Activated T-cell treated with anti-CD3 and anti-CD28 coated beads, Interleukin-2, amount 50 U/mL, for 4 hours (primary cell): ENCODE results near the gene STIM2. TPM values are rescaled to one million over a fixed set of nuclear protein-coding genes. Genes with fewer than 3 reads are reported as not detected.

Experiments
- ATAC-seq, 2 donors: fragments of 200-7000 bp; cut with Tn5 transposase; one replicate each; pipeline ENCODE4 v1.10.0; 2021
- DNase-seq: peaks from one replicate; pipeline ENCODE4 v3.0.0-alpha.2; 2020
- H3K27me3 Mint-ChIP-seq: one replicate; pipeline ENCODE4 v1.8.0; 2021; ENCODE audit warnings: low read depth, mixed read lengths
- H3K36me3 Mint-ChIP-seq: one replicate; pipeline ENCODE4 v1.8.0; 2022; ENCODE audit warnings: mixed read lengths; ENCODE audit not compliant: insufficient read depth
- H3K4me1 Mint-ChIP-seq: one replicate; pipeline ENCODE4 v1.8.0; 2021; ENCODE audit warnings: low read depth, mixed read lengths
- H3K4me3 Mint-ChIP-seq: one replicate; pipeline ENCODE4 v1.8.0; 2021; ENCODE audit warnings: mild to moderate bottlenecking, moderate library complexity, mixed read lengths
- H3K9me3 Mint-ChIP-seq: one replicate; pipeline ENCODE4 v1.8.0; 2021; ENCODE audit warnings: mixed read lengths
- total RNA-seq, 3 donors: library from RNA; stranded (reverse); gene quantifications; one replicate each; pipeline ENCODE4 v1.2.1, GENCODE V29; 2021

STIM2 gene
- total RNA-seq, 3 donors from 2014 or later = 26.9 to 30.7 (median 29.8) TPM

GRCh38 chr4:27007507-27007906, 146.9 kb downstream of the STIM2 start:
- ATAC-seq = no peak
- no peaks in the 10 kb centered on the region for H3K9me3 Mint-ChIP-seq
- peaks cover 44% of the 10 kb centered on the region for H3K4me1 Mint-ChIP-seq
- no peaks in the 10 kb centered on the region for H3K27me3 Mint-ChIP-seq
- peaks cover 19% of the 10 kb centered on the region for H3K36me3 Mint-ChIP-seq
- no peak overlapping the region for H3K4me3 Mint-ChIP-seq
- DNase-seq = no peak

- H3K4me1 Mint-ChIP-seq = peaks cover 32% of the 10 kb centered on the region
- H3K9me3 Mint-ChIP-seq = no peaks in the 10 kb centered on the region
- ATAC-seq = no peak
- no peak for DNase-seq
- peaks cover 19% of the 10 kb centered on the region for H3K36me3 Mint-ChIP-seq
- H3K4me3 Mint-ChIP-seq = no peak overlapping the region
- no peaks in the 10 kb centered on the region for H3K27me3 Mint-ChIP-seq
Measured at GRCh38 chr4:27008679-27009078, 148.0 kb downstream of the STIM2 start.

- Mint-ChIP-seq H3K4me3 (no peak overlapping the region), H3K9me3 (no peaks in the 10 kb centered on the region), H3K4me1 (peaks cover 25% of the 10 kb centered on the region), H3K27me3 (no peaks in the 10 kb centered on the region), H3K36me3 (peaks cover 14% of the 10 kb centered on the region)
- no peak for DNase-seq
- no peak for ATAC-seq
Measured at GRCh38 chr4:27009539-27009938, 148.9 kb downstream of the STIM2 start.

GRCh38 chr4:27010334-27010940, 149.8 kb downstream of the STIM2 start:
- DNase-seq (peak; percentile 58), ATAC-seq (peak; percentile 58 to 79)
- Mint-ChIP-seq H3K9me3 (no peaks in the 10 kb centered on the region), H3K36me3 (peaks cover 16% of the 10 kb centered on the region), H3K27me3 (no peaks in the 10 kb centered on the region), H3K4me1 (peaks cover 23% of the 10 kb centered on the region), H3K4me3 (no peak overlapping the region)

- Mint-ChIP-seq H3K9me3 (no peaks in the 10 kb centered on the region), H3K4me3 (no peak overlapping the region), H3K36me3 (peaks cover 19% of the 10 kb centered on the region), H3K4me1 (peaks cover 17% of the 10 kb centered on the region), H3K27me3 (no peaks in the 10 kb centered on the region)
- ATAC-seq = no peak
- DNase-seq = no peak
Measured at GRCh38 chr4:27011401-27011800, 150.8 kb downstream of the STIM2 start.

GRCh38 chr4:27013012-27013411, 152.4 kb downstream of the STIM2 start:
- ATAC-seq (no peak), DNase-seq (no peak)
- H3K9me3 Mint-ChIP-seq = no peaks in the 10 kb centered on the region
- peaks cover 26% of the 10 kb centered on the region for H3K4me1 Mint-ChIP-seq
- no peaks in the 10 kb centered on the region for H3K27me3 Mint-ChIP-seq
- H3K36me3 Mint-ChIP-seq = peaks cover 27% of the 10 kb centered on the region
- no peak overlapping the region for H3K4me3 Mint-ChIP-seq

- H3K36me3 Mint-ChIP-seq = peaks cover 36% of the 10 kb centered on the region
- DNase-seq (no peak), ATAC-seq (no peak)
- H3K4me3 Mint-ChIP-seq = no peak overlapping the region
- no peaks in the 10 kb centered on the region for H3K27me3 Mint-ChIP-seq
- H3K9me3 Mint-ChIP-seq = no peaks in the 10 kb centered on the region
- H3K4me1 Mint-ChIP-seq = peaks cover 22% of the 10 kb centered on the region
Measured at GRCh38 chr4:27016551-27016950, 155.9 kb downstream of the STIM2 start.

GRCh38 chr4:27017623-27018022, 157.0 kb downstream of the STIM2 start:
- ATAC-seq = no peak

GRCh38 chr4:27018076-27018475, 157.4 kb downstream of the STIM2 start:
- Mint-ChIP-seq H3K4me3 (no peak overlapping the region), H3K9me3 (no peaks in the 10 kb centered on the region), H3K27me3 (no peaks in the 10 kb centered on the region), H3K36me3 (peaks cover 42% of the 10 kb centered on the region), H3K4me1 (peaks cover 22% of the 10 kb centered on the region)
- DNase-seq (no peak), ATAC-seq (no peak)

More at GRCh38 chr4:27017623-27018022, 157.0 kb downstream of the STIM2 start:
- no peak for DNase-seq
- Mint-ChIP-seq H3K4me1 (peaks cover 22% of the 10 kb centered on the region), H3K27me3 (no peaks in the 10 kb centered on the region), H3K36me3 (peaks cover 40% of the 10 kb centered on the region), H3K4me3 (no peak overlapping the region), H3K9me3 (no peaks in the 10 kb centered on the region)

- Mint-ChIP-seq H3K9me3 (no peaks in the 10 kb centered on the region), H3K4me1 (peaks cover 25% of the 10 kb centered on the region), H3K27me3 (no peaks in the 10 kb centered on the region), H3K4me3 (no peak overlapping the region), H3K36me3 (peaks cover 48% of the 10 kb centered on the region)
- no peak for ATAC-seq
- DNase-seq = no peak
Measured at GRCh38 chr4:27018910-27019309, 158.3 kb downstream of the STIM2 start.

GRCh38 chr4:27019766-27020165, 159.1 kb downstream of the STIM2 start:
- no peaks in the 10 kb centered on the region for H3K27me3 Mint-ChIP-seq
- no peak overlapping the region for H3K4me3 Mint-ChIP-seq
- H3K36me3 Mint-ChIP-seq = peaks cover 50% of the 10 kb centered on the region
- ATAC-seq (no peak), DNase-seq (no peak)
- H3K9me3 Mint-ChIP-seq = no peaks in the 10 kb centered on the region
- H3K4me1 Mint-ChIP-seq = peaks cover 22% of the 10 kb centered on the region

- ATAC-seq (no peak), DNase-seq (no peak)
- no peaks in the 10 kb centered on the region for H3K27me3 Mint-ChIP-seq
- H3K4me1 Mint-ChIP-seq = peaks cover 20% of the 10 kb centered on the region
- peaks cover 47% of the 10 kb centered on the region for H3K36me3 Mint-ChIP-seq
- no peaks in the 10 kb centered on the region for H3K9me3 Mint-ChIP-seq
- no peak overlapping the region for H3K4me3 Mint-ChIP-seq
Measured at GRCh38 chr4:27020203-27020602, 159.6 kb downstream of the STIM2 start.

- peaks cover 19% of the 10 kb centered on the region for H3K4me1 Mint-ChIP-seq
- ATAC-seq (no peak), DNase-seq (no peak)
- no peaks in the 10 kb centered on the region for H3K9me3 Mint-ChIP-seq
- H3K36me3 Mint-ChIP-seq = peaks cover 47% of the 10 kb centered on the region
- H3K4me3 Mint-ChIP-seq = no peak overlapping the region
- H3K27me3 Mint-ChIP-seq = no peaks in the 10 kb centered on the region
Measured at GRCh38 chr4:27020603-27021002, 160.0 kb downstream of the STIM2 start.

- H3K4me3 Mint-ChIP-seq = no peak overlapping the region
- ATAC-seq = no peak
- H3K4me1 Mint-ChIP-seq = peaks cover 9% of the 10 kb centered on the region
- H3K9me3 Mint-ChIP-seq = no peaks in the 10 kb centered on the region
- DNase-seq = no peak
- H3K36me3 Mint-ChIP-seq = peaks cover 30% of the 10 kb centered on the region
- no peaks in the 10 kb centered on the region for H3K27me3 Mint-ChIP-seq
Measured at GRCh38 chr4:27022963-27023362, 162.3 kb downstream of the STIM2 start.

- peaks cover 7% of the 10 kb centered on the region for H3K4me1 Mint-ChIP-seq
- DNase-seq (no peak), ATAC-seq (no peak)
- no peaks in the 10 kb centered on the region for H3K27me3 Mint-ChIP-seq
- H3K9me3 Mint-ChIP-seq = no peaks in the 10 kb centered on the region
- no peak overlapping the region for H3K4me3 Mint-ChIP-seq
- peaks cover 26% of the 10 kb centered on the region for H3K36me3 Mint-ChIP-seq
Measured at GRCh38 chr4:27023366-27023765, 162.7 kb downstream of the STIM2 start.
